ENCODE data around the gene SYT12. TPM values are rescaled to one million over a fixed set of nuclear protein-coding genes. Genes with fewer than 3 reads are reported as not detected.
A peak's percentile ranks its signal among the peaks of the same experiment; 100 is the strongest.
"Not testable (repeated sequence)": the region's sequence is repeated elsewhere in the genome, so short reads cannot be mapped to it uniquely, and the experiment has no call there.

SYT12 gene
- total RNA-seq, 1 donor from 2014 or later = 0.71 TPM

- not testable (repeated sequence) for ATAC-seq; DNase-seq (ENCODE audit: low spot score)
- intact Hi-C loops (cut with DNase I) = loop anchor here (5.0 kb wide), 1 partner anchor 342 kb away; no protein-coding TSS in a partner anchor
Measured at GRCh38 chr11:66989360-66989759, 33.6 kb upstream of the SYT12 start.

GRCh38 chr11:66992041-66992440 is 30.9 kb upstream of the SYT12 start:
- no peak for DNase-seq (ENCODE audit: low spot score)
- intact Hi-C loops (cut with DNase I) = no loop called here

GRCh38 chr11:66996609-66997273 is 26.2 kb upstream of the SYT12 start:
- DNase-seq (ENCODE audit: low spot score) = no peak
- intact Hi-C loops (cut with DNase I) = no loop called here
- ATAC-seq = no peak

More at GRCh38 chr11:66992041-66992440, 30.9 kb upstream of the SYT12 start:
- ATAC-seq = no peak

- intact Hi-C loops (cut with DNase I) = no loop called here
- ATAC-seq (no peak), DNase-seq (ENCODE audit: low spot score) (no peak)
Measured at GRCh38 chr11:66999555-66999954, 23.4 kb upstream of the SYT12 start.

- ATAC-seq (no peak), DNase-seq (ENCODE audit: low spot score) (no peak)
- intact Hi-C loops (cut with DNase I) = no loop called here
Measured at GRCh38 chr11:67001332-67001731, 21.6 kb upstream of the SYT12 start.

- no peak for DNase-seq (ENCODE audit: low spot score)
- intact Hi-C loops (cut with DNase I) = no loop called here
- ATAC-seq = no peak
Measured at GRCh38 chr11:67002297-67002913, 20.5 kb upstream of the SYT12 start.

- ATAC-seq = no peak
- intact Hi-C loops (cut with DNase I) = no loop called here
- no peak for DNase-seq (ENCODE audit: low spot score)
Measured at GRCh38 chr11:67002921-67003411, 20.0 kb upstream of the SYT12 start.

- DNase-seq (ENCODE audit: low spot score); ATAC-seq; intact Hi-C loops (cut with DNase I): not testable (repeated sequence)
Measured at GRCh38 chr11:67005200-67005599, 17.7 kb upstream of the SYT12 start.

GRCh38 chr11:67006029-67006884 is 16.7 kb upstream of the SYT12 start:
- ATAC-seq (peak; percentile 91), DNase-seq (ENCODE audit: low spot score) (peak; percentile 71)
- intact Hi-C loops (cut with DNase I) = no loop called here

GRCh38 chr11:67007126-67007525 is 15.8 kb upstream of the SYT12 start:
- DNase-seq (ENCODE audit: low spot score) (no peak), ATAC-seq (no peak)
- intact Hi-C loops (cut with DNase I) = no loop called here

GRCh38 chr11:67010296-67010905 is 12.5 kb upstream of the SYT12 start:
- intact Hi-C loops (cut with DNase I) = no loop called here
- no peak for DNase-seq (ENCODE audit: low spot score)
- no peak for ATAC-seq

- DNase-seq (ENCODE audit: low spot score) = no peak
- intact Hi-C loops (cut with DNase I) = no loop called here
- ATAC-seq = no peak
Measured at GRCh38 chr11:67013511-67014045, 9.4 kb upstream of the SYT12 start.

GRCh38 chr11:67014343-67014742 is 8.6 kb upstream of the SYT12 start:
- intact Hi-C loops (cut with DNase I) = no loop called here
- no peak for DNase-seq (ENCODE audit: low spot score)
- ATAC-seq = no peak

GRCh38 chr11:67015048-67015447 is 7.9 kb upstream of the SYT12 start:
- intact Hi-C loops (cut with DNase I) = no loop called here
- ATAC-seq (no peak), DNase-seq (ENCODE audit: low spot score) (no peak)

- no peak for ATAC-seq
- no peak for DNase-seq (ENCODE audit: low spot score)
- intact Hi-C loops (cut with DNase I) = no loop called here
Measured at GRCh38 chr11:67016550-67016949, 6.4 kb upstream of the SYT12 start.

- DNase-seq (ENCODE audit: low spot score) = no peak
- intact Hi-C loops (cut with DNase I) = no loop called here
- no peak for ATAC-seq
Measured at GRCh38 chr11:67020949-67021348, 2.0 kb upstream of the SYT12 start.

- ATAC-seq = no peak
- no peak for DNase-seq (ENCODE audit: low spot score)
- intact Hi-C loops (cut with DNase I) = no loop called here
Measured at GRCh38 chr11:67022341-67022933, 497 bp upstream of the SYT12 start.

GRCh38 chr11:67023957-67024353 is 1.0 kb downstream of the SYT12 start:
- ATAC-seq = no peak
- DNase-seq (ENCODE audit: low spot score) = no peak
- intact Hi-C loops (cut with DNase I) = no loop called here

- no peak for ATAC-seq
- intact Hi-C loops (cut with DNase I) = no loop called here
- DNase-seq (ENCODE audit: low spot score) = no peak
Measured at GRCh38 chr11:67024410-67024809, 1.5 kb downstream of the SYT12 start.

All from sciatic nerve (tissue), 2 donors.